Bone marrow (tissue), 2 donors: ENCODE results near the gene NECAB3.

ENCODE experiments used
- DNase-seq, 2 donors: peaks; one replicate each; lab custom pipeline; 2025; lab: John Stamatoyannopoulos, UW

NECAB3 gene

DNA sequence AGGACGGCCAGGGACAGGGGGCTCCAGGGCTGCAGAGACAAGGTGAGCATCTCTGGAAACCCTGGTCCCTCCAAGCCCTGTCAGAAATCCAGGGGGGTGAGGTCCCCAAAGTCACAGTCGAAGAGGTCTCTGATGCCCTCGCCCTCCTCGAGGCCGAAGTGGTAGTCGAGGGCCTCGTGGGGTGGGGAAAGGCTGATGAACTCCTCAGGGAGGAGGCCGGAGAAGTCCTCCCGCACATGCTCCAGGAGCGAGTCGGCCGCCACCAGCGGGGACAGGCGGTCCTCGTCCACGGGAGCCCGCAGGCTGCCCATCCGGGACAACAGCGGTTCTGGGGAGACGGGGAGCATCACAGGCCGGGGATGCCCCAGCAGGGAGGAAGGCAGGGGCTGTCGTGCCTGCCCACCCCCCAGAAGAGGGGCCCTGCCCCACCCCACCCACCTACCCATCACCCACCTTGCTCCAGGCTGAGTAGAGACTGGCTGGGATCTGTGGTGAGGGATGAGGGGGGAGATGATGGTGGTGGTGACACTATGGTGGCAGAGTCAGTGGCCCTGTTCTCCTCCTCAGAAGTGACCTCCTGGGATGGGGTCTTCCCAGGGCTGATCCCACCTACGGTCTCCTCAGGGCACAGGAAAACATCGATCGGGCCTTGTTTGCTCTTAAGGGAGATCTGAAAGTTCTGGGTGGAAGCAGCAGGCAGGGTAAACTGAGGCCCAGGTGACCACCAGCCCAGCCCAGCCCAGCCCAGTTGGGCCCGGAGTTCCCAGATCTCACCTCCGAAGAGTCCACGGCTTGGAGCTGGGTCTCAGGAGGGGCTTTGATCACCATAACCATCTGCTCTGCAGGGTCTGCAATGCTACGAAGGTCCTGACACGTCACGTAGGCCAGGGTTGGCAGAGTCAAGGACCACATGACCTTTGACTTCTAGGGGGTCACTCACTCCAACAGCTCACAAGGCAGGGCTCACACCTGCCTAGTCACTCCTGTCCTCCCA, 2.7 kb upstream of the NECAB3 start:
- no peak for DNase-seq

DNA sequence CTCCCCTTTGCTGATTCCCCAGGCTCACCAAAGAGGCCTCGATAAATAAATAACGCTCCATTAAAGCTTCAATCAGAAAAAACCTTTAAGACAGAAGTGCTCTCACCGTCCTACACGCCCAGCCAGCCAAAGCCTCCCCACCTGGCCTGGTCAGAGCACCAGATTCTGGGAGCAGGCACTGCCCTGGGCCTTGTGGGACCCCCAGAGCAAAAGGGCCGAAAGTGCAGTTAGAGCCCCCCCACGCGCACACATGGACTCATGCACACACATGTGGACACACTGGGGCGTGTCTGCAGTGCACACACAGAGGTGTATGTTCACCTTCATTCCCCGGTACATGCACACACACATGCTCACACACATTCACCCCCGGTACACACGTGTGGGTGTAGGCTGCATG, 1.9 kb upstream of the NECAB3 start:
- no peak for DNase-seq

DNA sequence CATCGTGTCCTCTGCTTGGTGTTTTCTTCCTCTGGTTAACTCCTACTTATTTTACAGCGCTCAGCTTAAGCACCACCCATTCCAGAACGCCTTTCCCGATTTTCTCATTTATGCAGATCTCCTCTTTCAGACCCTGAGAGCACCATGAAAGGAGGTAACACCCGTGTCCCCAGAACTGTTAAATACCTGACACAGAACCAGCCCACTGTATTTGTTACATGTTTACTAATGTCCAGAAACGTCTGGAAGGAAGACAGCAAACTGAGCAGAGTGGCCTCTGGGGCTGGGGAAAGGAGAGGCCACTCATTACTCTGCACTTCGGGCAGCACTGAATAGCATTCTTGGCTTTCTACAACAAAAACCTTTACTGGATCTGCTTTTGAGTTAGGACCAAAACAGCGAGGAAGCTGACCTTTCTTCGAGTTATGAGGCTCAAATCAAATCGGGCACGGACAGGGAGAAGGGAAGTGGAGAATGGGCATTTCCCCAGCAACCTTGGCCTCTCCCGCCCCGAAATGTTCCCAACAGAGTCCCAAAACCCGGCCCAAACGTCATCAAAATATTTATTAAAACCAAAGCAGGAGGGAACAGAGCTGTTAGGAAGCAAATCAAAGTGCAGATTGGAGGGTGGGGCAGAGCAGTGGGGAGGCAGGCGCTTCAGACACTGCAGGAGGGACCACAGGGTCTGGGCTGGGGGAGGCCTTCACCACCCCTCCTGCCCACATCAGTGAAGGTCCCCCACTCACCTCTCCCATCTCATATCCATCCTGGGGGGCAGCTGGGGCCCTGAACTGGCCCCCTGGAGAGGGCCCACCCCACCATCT, 1.1 kb upstream of the NECAB3 start:
- no peak for DNase-seq

DNA sequence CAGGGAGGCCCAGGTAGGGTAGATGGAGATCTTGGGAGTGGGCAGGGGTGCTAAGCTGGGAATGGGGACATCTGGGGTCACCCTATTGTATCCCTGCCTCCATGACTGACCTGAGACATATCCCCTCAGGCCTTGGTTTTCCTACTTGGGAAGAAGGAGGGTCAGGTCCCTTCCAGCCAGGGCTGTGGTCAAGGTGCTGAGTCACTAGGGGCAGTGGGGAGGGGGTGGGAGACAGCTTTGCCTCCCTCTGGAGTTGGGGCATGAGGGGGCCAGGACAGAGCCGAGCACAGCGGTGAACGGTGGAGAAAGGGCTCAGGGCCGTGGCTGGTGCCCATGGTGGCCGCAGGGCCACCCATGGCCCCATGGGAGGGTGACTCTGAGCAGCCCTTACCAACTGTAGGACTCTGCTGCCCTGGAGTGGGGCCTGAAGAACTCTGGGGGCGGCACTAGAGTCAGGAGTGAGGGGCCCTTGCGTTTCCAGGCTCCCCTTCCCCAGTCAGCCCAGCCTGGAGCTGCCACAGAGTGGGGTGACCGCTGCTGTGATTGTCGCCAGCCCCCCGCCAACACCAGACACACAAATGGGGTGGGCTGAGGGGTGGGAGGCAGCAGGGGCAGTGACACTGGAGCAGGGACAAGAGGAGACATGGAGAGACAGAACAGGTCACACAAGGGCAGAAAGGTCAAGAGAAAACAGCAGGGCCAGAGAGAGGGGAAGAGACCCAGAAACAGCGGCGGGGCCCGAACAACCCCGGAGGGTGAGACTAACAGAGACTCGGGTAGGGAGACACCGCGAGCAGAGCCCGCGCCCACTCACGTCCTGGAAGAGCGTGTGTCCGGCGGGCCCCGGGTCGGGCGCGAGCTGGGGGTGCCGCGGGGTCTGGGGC, 576 bp downstream of the NECAB3 start:
- DNase-seq, result no peak

DNA sequence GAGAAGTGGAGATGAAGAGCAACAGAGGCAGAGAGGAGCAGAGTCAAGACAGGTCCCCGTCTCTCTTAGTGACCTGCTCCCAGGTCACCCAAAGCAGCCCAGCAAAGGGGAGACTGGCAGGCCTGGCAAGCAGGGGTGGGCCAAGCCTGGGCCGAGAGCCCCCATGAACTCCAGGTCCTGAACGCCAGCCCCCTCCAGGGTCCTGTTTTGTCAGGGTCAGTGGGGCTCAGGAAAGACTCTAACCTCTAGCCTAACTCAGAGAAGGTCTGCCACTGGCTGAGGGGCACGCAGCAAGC, 1.2 kb downstream of the NECAB3 start:
- DNase-seq, result no peak

DNA sequence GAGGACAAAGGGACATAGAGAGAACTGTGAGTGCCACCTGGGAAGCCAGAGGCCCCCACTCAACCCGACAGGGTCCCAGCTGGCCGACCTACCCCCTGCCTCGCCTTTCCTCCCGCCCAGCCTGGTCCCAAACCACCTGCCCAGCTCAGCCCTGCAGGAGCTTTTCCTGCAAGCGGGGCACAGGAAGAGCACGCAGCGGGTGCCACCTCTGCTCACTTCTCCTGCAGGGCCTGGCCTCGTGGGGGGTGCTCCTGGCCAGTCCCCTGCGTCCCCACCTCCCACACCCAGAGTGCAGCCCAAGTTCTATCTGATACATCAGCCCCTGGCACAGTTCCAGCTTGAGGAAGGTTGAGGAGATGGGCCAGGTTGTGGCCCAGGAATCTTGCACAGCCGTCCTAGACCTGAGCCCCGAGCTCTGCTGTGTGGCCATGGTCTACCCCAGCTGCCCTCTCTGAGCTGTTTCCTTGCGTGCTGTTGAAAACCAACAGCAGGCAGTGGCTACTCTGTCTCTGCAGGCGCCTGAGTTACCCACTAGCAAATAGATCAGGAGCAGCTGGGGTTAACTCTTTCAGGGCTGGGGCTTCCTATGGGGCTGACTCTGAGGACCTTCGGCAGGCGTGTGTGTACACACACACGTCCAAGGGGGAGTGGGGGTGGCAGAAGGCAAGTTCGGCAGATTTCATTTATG, 1.7 kb downstream of the NECAB3 start:
- no peak for DNase-seq

DNA sequence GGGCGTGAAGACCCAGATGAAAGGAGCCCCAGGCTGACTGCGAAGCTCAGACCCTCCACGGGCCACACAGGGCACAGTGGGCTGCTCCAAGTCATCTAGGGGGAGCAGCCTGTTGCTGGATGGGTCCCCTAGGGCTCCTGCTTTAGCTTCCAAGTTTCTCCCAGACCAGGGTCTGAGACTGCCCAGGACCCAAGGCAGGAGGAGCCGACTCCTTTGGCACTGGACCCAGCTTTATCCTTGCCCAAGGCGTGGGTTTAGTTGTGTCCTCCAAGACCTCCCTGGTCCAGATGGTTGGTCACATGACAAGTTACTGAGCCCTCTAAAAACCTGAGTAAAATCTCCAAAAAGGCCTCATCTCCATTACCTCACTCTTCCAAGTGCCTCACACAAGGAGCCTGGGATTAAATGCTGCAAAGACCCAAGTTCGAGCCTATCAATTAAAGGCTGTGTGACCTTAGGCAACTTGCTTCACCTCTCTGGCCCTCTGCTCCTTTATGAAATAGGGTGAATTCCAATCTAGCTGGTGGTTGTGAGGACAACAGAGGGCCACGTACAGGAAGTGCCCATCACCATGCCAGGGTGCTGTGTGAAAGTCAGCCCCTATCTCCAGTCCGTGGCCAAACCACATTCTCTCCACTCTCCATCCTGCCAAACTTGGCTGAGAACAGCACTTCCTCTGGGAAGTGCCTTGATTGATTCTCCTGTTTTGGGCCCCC, 2.5 kb downstream of the NECAB3 start:
- DNase-seq, result no peak

DNA sequence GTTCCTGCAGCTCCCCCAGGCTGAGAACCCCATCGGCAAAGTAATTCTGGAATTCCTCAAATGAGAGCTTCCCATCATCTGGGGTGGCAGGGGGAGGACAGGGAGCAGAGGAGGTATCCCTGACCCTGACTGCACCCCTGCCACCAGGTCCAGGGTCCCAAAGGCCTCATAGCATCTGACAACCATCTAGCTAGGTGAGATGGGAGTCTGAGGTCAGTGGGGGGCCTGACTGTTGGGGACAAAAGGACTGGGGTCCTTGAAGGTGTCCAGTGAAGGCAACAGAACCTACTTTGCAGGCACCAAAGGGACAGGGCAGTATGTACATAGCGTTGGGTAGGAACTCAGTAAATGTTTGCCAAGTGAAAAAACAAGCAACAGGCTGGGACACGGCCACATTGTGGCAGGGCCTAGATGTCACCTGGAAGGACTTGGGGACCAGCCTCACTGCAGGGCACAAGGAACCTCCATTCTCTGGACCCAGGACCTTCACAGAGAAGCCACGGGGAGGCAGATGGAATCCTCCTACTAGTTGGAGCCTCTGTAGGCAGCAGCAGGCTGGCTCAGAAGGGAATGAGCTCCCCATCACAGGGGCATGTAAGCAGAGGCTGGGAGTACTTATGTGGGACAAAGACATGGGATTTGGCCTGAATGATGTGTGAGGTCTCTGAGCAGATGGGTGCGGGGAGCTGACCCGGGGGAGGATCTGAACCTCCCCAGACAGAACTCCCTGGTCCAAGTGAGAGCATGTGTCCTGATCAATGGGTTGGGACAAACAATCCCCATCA, 3.3 kb downstream of the NECAB3 start:
- no peak for DNase-seq

DNA sequence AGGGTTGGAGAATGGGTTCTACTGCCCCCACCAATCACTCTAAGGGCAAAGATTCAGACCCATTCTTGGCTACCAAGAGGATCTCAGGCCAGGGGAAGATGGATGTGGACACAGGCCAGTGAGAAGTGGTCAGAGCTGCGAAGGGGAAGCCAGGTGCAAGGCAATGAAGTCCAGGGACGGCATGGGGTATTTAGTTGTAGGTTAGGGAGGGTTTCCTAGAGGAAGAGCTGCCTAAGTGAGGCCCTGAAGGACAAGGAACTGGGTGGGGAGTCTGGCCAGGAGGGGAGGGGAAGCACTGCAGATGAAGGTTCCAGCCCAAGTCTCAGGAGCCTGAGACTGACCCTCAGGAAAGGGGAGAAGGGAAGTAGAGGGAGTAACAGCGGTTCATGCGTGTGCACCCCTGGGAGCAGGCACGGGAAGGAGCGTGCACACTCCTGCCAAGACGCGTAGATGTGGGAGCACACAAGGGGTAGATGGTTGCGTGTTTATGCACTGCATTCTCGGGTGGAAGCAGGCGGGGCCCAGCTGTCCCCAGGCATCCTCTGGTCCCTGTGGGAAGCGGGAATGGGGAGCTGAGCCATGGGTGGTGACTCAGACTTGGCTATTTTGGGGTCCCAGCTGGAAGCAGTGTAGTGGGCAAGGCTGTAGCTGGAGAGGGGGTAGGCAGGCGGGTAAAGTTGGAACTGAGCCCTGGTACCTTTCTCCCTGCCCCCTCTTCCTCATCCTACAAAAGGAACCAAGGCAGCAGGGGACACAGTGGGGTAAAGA, 4.2 kb downstream of the NECAB3 start:
- DNase-seq, result no peak

DNA sequence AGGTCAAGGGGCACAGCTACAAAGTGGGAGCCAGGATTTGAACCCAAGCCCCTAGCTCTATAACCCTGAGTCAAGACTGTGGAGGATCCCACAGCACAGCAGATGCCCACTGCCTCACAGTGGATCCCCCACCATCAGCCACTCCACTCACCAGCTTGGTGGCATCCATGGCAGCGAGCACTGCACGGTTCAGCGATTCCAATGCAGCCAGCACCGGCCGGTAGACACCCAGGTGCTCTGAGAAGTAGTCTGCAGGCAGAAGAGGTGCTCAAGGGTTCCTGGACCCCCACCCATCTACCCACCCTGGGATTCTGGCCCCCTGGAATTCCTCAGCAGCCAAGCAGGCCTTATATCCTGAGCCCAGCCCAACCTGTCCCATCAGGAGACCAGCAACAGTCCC, 5.0 kb downstream of the NECAB3 start:
- no peak for DNase-seq

DNA sequence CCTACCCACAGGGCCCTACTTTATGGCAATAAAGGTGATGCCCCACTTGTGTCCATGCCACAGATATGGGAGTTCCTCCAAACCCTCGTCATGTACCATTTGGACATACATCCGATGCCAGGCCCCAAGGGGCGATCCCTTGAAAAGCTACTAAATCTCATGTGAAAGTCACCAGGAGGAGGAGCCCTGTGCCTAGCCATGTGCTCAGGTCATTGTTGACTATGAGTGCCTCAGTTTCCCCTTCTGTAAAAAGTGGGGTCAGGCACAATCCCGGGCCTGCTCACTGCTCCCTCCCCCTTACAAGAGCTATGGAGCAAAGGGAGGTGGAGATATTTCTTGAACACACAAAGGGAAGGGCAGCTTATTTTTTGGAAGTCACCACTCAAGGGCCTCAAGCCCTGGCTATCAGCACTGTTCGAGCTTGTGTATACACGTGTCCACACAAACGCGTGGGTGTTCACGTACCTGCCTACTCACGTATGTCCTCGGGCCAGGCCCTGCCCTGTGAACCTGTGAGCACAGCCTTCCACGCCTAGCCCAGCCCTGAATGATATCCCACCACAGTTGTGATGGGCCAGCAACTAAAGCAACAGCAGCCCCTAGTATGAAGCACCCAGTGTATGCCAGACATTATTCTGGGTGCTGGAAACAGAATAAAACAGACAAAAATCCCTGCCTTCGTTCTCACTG, 5.6 kb downstream of the NECAB3 start:
- DNase-seq, result no peak

DNA sequence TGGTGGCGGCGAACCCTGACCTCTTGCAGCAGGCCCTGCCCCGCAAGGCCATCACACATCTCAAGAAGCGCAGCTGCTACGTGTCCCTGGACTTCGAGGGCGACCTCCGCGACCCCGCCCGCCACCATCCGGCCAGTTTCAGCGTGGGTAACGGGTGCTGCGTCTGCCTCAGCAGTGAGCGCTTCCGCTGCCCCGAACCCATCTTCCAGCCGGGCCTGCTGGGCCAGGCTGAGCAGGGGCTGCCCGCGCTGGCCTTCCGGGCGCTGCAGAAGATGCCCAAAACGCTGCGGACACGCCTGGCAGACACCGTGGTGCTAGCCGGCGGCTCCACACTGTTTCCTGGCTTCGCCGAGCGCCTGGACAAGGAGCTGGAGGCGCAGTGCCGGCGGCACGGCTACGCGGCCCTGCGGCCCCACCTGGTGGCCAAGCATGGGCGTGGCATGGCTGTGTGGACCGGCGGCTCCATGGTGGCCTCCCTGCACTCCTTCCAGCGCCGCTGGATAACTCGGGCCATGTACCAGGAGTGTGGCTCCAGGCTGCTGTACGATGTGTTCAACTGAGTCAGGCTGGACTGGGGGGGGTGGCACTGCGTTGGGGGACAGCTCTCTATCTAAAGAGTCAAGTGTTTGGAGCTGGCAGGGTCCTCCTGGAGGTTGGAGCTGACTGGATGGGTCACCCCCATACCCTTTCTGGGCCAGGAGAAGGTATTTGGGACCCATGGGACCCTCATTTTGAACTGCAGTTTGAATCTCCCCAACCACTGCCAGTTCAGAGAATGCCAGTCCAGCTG, 6.4 kb downstream of the NECAB3 start:
- DNase-seq, result peak in 1 of 2 donors; percentile 56

DNA sequence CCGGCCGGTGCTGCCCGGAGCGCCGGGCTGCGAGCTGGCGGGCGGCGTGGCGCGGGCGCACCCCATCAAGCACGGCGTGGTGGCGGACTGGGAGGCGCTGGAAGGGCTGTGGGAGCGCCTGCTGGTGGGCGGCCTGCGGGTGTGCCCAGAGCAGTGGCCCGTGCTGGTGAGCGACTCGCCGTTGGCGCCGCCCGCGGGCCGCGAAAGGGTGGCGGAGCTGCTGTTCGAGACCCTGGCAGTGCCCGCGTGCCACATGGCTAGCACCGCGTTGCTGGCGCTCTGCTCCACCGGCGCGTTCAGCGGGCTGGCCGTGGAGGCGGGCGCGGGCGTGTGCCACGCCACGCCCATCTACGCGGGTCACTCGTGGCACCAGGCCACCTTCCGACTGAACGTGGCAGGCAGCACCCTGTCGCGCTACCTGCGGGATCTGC, 7.0 kb downstream of the NECAB3 start:
- peak in 1 of 2 donors; percentile 42 for DNase-seq

DNA sequence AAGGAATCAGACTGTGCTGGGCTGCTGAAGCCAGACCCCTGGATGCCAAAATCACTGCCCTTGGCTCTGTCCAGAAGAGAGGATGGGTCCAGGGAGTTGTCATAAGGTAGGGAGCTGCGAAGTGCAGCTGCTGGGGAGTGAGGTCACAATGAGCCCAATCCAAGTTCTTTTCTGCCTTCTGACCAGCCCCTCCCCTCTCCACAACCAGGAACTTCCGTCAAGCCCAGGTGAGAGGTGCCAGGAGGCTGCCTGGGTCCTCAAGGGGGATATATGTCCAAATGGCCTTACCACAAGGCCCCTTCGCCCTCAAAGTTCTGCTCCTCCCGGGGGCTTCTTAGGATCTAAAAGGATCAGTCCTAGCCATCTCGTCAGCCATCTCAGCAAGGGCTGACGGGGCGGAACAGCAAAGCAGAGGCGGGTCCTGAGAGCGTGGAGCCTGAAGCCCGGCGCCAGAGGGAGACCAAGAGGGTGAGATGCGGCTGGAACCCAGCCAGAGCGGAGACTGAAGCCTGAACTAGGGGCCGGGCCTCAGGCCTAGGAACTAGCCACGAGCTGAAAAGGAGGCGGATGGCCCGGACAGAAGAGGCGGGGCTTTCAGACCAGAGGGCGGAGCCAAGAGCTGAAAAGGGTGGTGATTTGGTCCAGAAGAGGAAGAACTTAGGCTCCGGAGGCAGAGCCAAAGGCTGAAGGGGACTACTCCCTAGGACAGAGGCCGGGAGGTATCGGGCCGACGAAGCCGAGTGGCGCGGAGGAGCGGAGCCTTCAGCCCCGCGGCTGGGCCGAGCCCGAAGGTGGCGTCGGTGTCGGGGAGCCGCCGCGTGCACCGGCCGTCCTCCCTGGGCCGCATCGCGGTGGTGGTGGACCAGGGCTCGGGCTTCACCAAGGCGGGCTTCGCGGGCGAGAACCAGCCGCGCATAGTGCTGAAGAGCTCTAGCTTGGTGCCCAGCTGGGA, 7.7 kb downstream of the NECAB3 start, which contains the start of gene ACTL10:
ACTL10 (plus strand) TSS at position 651 of the 952 bp plus-strand sequence. CDS start 555 bp downstream, outside the sequence.
- peak; percentile 80 to 93 for DNase-seq

DNA sequence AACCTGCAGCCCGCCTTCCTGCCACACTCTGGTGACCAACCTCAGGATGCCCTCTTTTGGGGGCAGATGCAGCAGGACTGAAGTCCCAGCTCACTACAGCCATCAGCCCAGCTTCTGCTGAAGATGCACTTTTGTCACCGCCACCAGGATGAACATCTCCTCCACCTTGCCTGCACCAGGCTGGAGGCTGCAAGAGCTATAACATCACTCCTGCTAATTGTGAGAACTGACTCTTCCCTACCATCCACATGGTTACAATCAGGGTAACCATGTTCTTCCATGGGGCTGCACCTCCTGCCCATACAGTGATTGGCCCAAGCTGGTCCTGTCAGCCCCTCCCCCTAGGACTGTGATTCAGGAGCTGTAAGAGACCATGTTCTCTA, 9.5 kb downstream of the NECAB3 start:
- no peak for DNase-seq

DNA sequence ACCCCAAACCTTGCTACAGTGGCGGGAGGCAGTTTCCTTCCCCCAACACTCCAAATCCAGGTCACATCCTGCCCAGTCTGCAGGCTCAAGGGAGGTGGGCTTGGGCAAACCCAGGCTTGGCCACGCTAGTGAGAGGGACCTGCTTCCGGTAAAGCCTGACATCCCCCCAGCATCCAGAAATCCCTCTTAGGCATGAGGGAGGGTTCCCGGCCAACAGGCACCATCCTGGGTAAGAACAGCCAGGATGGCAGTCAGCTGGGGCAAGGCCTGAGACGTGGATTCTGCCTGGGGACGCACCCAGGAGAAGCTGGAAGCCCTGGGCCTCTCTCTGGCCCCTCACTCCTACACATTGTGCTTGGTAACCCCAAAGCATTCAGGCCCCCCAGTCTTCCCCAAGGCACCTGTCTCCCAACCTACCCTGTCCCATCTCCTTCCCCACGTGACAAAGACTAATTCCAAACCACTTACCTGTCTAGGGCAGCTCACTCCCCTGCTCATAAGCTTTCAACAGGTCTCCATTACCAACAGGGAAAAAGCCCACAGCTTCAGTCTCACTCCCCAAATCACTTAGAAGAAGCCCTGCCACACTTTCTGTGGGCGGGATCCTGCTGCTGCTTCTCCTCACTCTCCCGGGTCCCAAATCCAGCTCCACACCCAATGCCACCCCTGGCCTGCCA, 10.0 kb downstream of the NECAB3 start:
- no peak for DNase-seq
